Measurements from ENCODE around the gene LOXHD1.

DNA sequence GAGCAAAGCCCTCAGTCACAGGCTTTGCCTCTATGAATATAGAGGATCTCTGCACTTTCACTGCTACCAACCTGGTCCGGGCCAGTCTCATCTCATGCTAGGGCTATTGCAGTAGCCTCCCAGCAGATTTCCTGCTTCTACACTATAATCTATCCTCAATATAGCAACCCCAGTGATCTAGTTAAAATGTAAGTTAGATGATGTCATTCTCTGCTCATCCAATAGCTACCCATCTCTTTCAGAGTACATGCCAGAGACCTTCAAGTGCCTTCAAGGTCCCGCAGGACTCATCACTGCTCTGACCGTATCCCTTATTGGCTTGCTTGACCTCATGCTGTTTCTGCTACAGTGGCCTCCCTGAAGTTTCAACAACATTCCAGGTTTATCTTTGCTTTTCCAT lies 186.3 kb downstream of the LOXHD1 start:
- TF ChIP-seq CTCF (IDR thresholded peaks at IDR 0.05) (no peak), POLR2A (IDR thresholded peaks at IDR 0.05) (no peak), EP300 (IDR thresholded peaks at IDR 0.05; ENCODE audit: low read depth) (no peak), POLR2AphosphoS5 (IDR thresholded peaks at IDR 0.05) (no peak)
